Immature natural killer cell (primary cell): ENCODE results near the gene ABHD14A. TPM values are rescaled to one million over a fixed set of nuclear protein-coding genes. Genes with fewer than 3 reads are reported as not detected.

Source experiments
- DNase-seq, 3 donors: peaks; one replicate each; pipeline ENCODE4 v3.0.0; 2022; ENCODE audit warnings: mixed read lengths in 1 of 3
- H3K27ac Mint-ChIP-seq, 6 donors: one replicate each; pipeline ENCODE4 v1.8.0; 2020; ENCODE audit warnings: mixed read lengths in 6 of 6, mild to moderate bottlenecking in 5 of 6, inconsistent platforms in 4 of 6, moderate library complexity in 3 of 6
- H3K27me3 Mint-ChIP-seq, 3 donors: one replicate each; pipeline ENCODE4 v1.8.0; 2020 to 2021; ENCODE audit warnings: low read depth in 3 of 3, mild to moderate bottlenecking in 3 of 3, mixed read lengths in 3 of 3, moderate library complexity in 3 of 3, inconsistent platforms in 1 of 3
- H3K36me3 Mint-ChIP-seq, 3 donors: one replicate each; pipeline ENCODE4 v1.8.0; 2020; ENCODE audit warnings: mixed read lengths in 3 of 3, inconsistent platforms in 2 of 3, mild to moderate bottlenecking in 2 of 3
- H3K4me1 Mint-ChIP-seq, 2 donors: one replicate each; pipeline ENCODE4 v1.8.0; 2020; ENCODE audit warnings: inconsistent platforms in 2 of 2, mild to moderate bottlenecking in 2 of 2, mixed read lengths in 2 of 2, moderate library complexity in 1 of 2
- H3K4me3 Mint-ChIP-seq, 5 donors: one replicate each; pipeline ENCODE4 v1.8.0; 2020; ENCODE audit warnings: mild to moderate bottlenecking in 5 of 5, mixed read lengths in 5 of 5, inconsistent platforms in 3 of 5, moderate library complexity in 3 of 5
- H3K9me3 Mint-ChIP-seq, 6 donors: one replicate each; pipeline ENCODE4 v1.8.0; 2020; ENCODE audit warnings: mild to moderate bottlenecking in 6 of 6, mixed read lengths in 6 of 6, inconsistent platforms in 4 of 6, moderate library complexity in 3 of 6
- polyA plus RNA-seq, 3 donors: library from polyadenylated mRNA; unstranded; fragments of 300-500 nt; fragmentation: Illumina TruSeq; gene quantifications; one replicate each; pipeline ENCODE4 v1.2.3, GENCODE V29; 2021

ABHD14A gene
- polyA plus RNA-seq, 3 donors from 2014 or later, result 90.2 to 134 (median 97.6) TPM

DNA sequence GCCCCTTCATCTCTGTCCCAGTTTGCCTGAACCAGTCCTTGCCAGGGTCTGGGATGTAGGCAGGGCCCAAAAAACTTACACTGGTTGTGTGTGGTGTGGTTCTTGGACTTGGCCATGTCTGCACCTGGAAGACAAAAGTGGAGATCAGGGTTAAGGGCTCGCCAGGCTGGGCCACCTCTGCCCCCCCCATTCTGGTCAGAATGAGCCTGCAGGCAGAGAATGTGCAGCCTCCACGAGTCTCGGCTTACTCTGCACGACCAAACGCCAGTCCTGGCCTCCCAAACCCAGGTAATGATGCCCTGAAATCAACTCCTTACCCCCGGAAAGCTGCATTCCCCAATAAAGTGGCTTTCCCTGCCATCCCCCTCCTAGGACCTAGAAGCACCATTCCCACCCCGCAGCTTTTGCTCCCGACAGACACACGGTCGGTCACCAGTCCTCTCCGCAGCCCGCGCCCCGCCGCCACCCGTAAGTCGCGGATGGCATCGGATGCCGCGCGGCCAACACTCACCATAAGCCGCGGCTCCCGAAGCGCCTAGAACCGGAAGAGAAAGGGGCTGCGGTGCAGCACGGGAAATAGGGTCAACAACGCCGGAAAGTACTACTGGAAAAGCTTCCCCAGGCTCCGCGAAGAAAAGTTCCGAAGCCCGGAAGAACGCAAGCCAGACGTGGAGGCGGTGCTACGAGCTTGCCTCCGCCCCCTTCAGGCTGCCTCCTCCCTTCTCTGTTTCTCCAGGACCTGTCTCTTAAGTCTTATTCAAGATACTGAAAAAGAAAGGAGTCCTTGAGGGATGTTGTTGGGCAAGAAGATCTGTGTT, 20.7 kb downstream of the ABHD14A start, which contains the start of gene RPL29:
TSS of gene RPL29 (minus strand) at position 550 of the 818 bp plus-strand sequence. CDS start at position 116, 434 bp downstream.
- peaks cover 0 to 17% (median 0%) of the 10 kb centered on the region in 3 donors for H3K36me3 Mint-ChIP-seq
- DNase-seq, result peak; percentile 87 to 92 (median 91)
- H3K27me3 Mint-ChIP-seq, result peaks cover 3 to 4% (median 4%) of the 10 kb centered on the region in 3 donors
- H3K4me1 Mint-ChIP-seq, result peaks cover 38 to 39% of the 10 kb centered on the region in 2 donors
- H3K9me3 Mint-ChIP-seq, result no peaks in the 10 kb centered on the region
- peak within 1 kb of the TSS; percentile 96 to 100 (median 99) for H3K27ac Mint-ChIP-seq
- peak within 1 kb of the TSS; percentile 100 for H3K4me3 Mint-ChIP-seq

GRCh38 chr3:51997172-51997571, 22.3 kb downstream of the ABHD14A start:
- no peaks in the 10 kb centered on the region for H3K9me3 Mint-ChIP-seq
- DNase-seq, result no peak
- peak overlapping the region; percentile 48 to 60 (median 56) for H3K4me3 Mint-ChIP-seq
- H3K27me3 Mint-ChIP-seq, result peaks cover 3 to 5% (median 4%) of the 10 kb centered on the region in 3 donors
- peaks cover 0 to 17% (median 0%) of the 10 kb centered on the region in 3 donors for H3K36me3 Mint-ChIP-seq
- H3K4me1 Mint-ChIP-seq, result peaks cover 32 to 37% of the 10 kb centered on the region in 2 donors
- H3K27ac Mint-ChIP-seq, result peak overlapping the region in 4 of 6 donors; percentile 12 to 77 (median 64)

DNA sequence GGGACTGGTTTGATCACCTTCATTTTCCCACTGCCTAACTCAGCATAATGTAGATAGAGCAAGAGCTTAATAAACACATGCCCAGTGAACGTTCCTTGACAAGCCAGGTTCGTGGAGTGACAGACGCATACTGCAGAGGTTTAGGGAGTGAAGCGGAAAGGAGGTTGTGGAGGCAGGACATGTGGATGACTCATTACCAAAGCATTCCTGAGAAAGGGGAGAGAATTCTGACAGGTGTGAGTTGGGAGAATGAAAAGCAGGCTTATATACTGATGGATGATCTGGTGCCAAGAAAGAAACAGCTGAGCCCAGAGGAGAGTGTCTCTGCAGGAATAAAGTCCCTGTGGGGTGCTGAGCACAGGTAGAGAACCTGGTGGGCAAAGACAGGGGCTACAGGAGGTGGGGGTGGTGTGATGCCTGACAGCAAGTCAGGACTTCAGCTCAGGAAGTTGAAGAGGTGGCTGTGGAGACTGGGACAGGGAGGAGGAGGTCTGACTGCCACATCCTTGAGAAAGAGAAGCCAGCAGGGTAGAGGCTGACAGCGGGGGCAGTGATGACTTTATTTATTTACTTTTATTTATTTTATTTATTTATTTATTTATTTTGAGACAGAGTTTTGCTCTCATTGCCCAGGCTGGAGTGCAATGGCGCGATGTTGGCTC, 23.2 kb downstream of the ABHD14A start:
- H3K9me3 Mint-ChIP-seq, result no peaks in the 10 kb centered on the region
- H3K27me3 Mint-ChIP-seq, result peaks cover 3 to 5% (median 4%) of the 10 kb centered on the region in 3 donors
- H3K4me1 Mint-ChIP-seq, result peaks cover 25 to 36% of the 10 kb centered on the region in 2 donors
- peak overlapping the region in 1 of 6 donors; percentile 28 for H3K27ac Mint-ChIP-seq
- DNase-seq, result no peak
- peaks cover 0 to 14% (median 0%) of the 10 kb centered on the region in 3 donors for H3K36me3 Mint-ChIP-seq
- no peak overlapping the region for H3K4me3 Mint-ChIP-seq

DNA sequence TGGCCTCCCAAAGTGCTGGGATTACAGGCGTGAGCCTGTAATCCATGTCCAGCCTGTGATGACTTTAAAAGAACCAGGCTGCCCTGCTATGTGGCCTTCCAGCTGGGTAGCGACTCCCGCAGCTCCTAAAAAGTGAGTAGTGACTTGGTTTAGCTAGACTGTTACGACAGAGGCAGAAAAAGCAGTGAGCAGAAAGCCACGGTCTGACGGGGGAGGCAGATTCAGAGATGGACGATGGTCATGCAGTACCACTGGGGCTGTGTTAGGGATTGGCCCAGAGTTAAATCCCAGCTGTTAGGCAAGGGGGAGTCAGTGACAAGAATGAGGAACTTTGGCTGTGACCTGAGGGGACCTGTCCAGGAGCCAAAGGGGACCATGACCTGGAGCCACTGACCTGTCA, 23.9 kb downstream of the ABHD14A start:
- DNase-seq, result no peak
- H3K36me3 Mint-ChIP-seq, result peaks cover 0 to 9% (median 0%) of the 10 kb centered on the region in 3 donors
- H3K9me3 Mint-ChIP-seq, result no peaks in the 10 kb centered on the region
- H3K4me3 Mint-ChIP-seq, result no peak overlapping the region
- H3K4me1 Mint-ChIP-seq, result peaks cover 24 to 32% of the 10 kb centered on the region in 2 donors
- no peak overlapping the region for H3K27ac Mint-ChIP-seq
- H3K27me3 Mint-ChIP-seq, result peaks cover 3 to 5% (median 4%) of the 10 kb centered on the region in 3 donors

DNA sequence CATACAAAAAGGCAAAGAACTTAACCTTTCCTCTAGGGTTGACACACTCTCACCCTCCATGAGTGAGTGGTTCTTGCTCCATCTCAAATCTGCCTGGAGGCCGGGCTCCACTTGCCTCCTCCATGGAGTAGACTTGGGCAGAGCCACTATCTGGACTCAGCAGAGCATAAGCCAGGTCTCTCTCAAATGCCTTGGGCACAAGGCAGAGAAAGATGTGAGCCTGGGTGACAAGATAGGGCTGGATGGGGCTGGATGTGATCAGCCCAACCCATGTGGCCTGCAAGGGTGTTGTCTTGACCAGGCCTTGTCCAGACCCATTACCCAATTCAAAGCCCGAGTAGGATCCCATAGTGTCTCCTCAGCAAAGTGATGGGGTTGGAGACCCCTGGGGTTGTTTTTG, 25.0 kb downstream of the ABHD14A start:
- Mint-ChIP-seq H3K4me1 (peaks cover 13 to 22% of the 10 kb centered on the region in 2 donors), H3K36me3 (peaks cover 0 to 3% (median 0%) of the 10 kb centered on the region in 3 donors), H3K4me3 (no peak overlapping the region), H3K9me3 (no peaks in the 10 kb centered on the region), H3K27me3 (peaks cover 3 to 5% (median 5%) of the 10 kb centered on the region in 3 donors), H3K27ac (no peak overlapping the region)
- DNase-seq, result no peak

- Mint-ChIP-seq H3K27ac (no peak overlapping the region), H3K27me3 (peaks cover 1 to 5% (median 4%) of the 10 kb centered on the region in 3 donors), H3K4me3 (no peak overlapping the region)
Measured at GRCh38 chr3:52001443-52001974, 26.6 kb downstream of the ABHD14A start.

DNA sequence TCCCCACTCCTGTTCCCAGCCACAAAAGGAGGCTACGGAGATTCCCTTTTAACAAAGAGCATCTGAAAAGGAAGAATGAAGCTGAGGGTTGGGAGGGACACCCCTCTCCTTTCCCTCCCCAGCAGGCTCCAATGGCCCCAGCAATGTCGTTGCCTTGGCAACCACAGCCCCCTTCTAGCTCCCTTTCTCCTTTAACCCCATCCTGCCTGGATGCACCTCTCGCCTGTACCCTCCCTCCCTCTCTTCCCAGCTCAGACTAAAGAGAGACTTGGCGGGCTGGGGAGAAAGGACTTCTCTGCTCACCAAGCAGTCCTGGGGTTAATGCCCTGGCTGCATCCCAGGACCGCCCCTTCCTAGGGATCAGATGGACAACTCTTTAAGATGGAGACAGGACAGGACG, 27.9 kb downstream of the ABHD14A start:
- Mint-ChIP-seq H3K27ac (no peak overlapping the region), H3K9me3 (no peaks in the 10 kb centered on the region), H3K27me3 (peaks cover 1 to 5% (median 4%) of the 10 kb centered on the region in 3 donors), H3K4me3 (no peak overlapping the region), H3K36me3 (no peaks in the 10 kb centered on the region), H3K4me1 (peaks cover 0 to 5% of the 10 kb centered on the region in 2 donors)
- DNase-seq, result no peak

More at GRCh38 chr3:52001443-52001974, 26.6 kb downstream of the ABHD14A start:
- Mint-ChIP-seq H3K4me1 (peaks cover 0 to 11% of the 10 kb centered on the region in 2 donors), H3K36me3 (no peaks in the 10 kb centered on the region), H3K9me3 (no peaks in the 10 kb centered on the region)
- DNase-seq, result peak; percentile 83 to 86 (median 83)

DNA sequence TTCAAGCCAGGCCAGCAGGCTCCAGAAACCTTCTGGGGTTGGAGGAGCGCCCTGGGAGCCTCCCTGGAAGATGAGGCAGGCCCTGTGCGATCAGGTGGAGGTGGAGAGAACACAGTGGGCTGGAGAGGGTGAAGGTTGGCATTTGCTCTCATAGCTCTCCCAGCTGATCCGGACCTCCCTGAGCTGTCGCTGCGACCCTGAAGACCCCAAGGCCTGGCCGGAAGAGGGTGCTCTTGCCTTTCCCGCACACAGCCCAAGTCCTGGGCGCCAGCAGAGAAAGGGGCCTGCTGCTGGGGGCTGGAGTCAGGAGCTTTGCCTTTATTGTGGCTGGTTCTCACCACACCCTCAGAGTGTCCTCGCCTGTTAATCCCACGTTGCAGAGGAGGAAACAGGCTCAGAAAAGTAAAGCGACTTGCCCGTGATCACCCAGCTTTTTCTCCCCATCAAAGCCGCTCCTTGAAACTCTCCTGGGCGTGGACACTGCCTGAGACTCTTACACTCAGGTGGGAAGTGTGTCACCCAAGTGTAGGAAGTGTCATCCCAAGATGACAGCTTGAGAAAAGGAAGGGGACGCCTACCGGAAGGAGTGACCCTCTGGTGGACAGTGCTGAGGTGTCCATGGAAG, 29.4 kb downstream of the ABHD14A start:
- Mint-ChIP-seq H3K36me3 (no peaks in the 10 kb centered on the region), H3K4me1 (peaks cover 0 to 5% of the 10 kb centered on the region in 2 donors), H3K9me3 (no peaks in the 10 kb centered on the region), H3K27me3 (peaks cover 0 to 5% (median 2%) of the 10 kb centered on the region in 3 donors), H3K4me3 (no peak overlapping the region), H3K27ac (no peak overlapping the region)
- DNase-seq, result no peak

DNA sequence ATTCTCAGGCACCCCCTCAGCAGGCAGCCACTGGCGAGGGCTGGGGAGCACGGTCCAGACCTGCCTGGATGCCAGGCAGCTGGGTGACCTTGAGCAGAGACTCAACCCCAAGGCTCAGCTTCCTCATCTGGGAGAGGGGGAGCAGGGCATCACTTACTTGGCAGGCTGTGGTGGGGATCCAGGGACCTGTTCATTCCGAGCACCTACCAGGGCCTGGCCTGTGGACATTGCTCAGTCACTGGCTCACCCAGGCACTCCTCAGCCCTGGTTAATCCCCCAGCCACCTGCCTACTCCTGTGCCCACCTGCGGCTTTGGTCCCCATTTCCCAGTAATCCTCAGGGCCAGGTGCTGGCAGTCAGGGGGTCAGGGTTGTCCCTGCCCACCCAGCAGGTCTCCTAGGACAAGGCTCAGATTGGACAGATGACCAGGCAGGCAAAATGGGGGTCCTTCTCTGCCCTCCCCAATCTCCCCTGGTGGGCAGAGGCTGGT, 30.1 kb downstream of the ABHD14A start:
- Mint-ChIP-seq H3K27me3 (peaks cover 0 to 5% (median 2%) of the 10 kb centered on the region in 3 donors), H3K4me3 (no peak overlapping the region), H3K4me1 (peaks cover 0 to 5% of the 10 kb centered on the region in 2 donors), H3K36me3 (no peaks in the 10 kb centered on the region), H3K9me3 (no peaks in the 10 kb centered on the region), H3K27ac (no peak overlapping the region)
- DNase-seq, result no peak

GRCh38 chr3:52005571-52005986, 30.7 kb downstream of the ABHD14A start:
- no peak for DNase-seq
- H3K27me3 Mint-ChIP-seq, result peaks cover 0 to 5% (median 2%) of the 10 kb centered on the region in 3 donors
- H3K36me3 Mint-ChIP-seq, result no peaks in the 10 kb centered on the region
- peaks cover 0 to 3% of the 10 kb centered on the region in 2 donors for H3K4me1 Mint-ChIP-seq
- H3K9me3 Mint-ChIP-seq, result no peaks in the 10 kb centered on the region
- no peak overlapping the region for H3K4me3 Mint-ChIP-seq
- H3K27ac Mint-ChIP-seq, result no peak overlapping the region

GRCh38 chr3:52006017-52006819, 31.4 kb downstream of the ABHD14A start:
- Mint-ChIP-seq H3K4me3 (no peak overlapping the region), H3K4me1 (peaks cover 0 to 3% of the 10 kb centered on the region in 2 donors), H3K27ac (no peak overlapping the region), H3K36me3 (no peaks in the 10 kb centered on the region), H3K9me3 (no peaks in the 10 kb centered on the region), H3K27me3 (peaks cover 0 to 5% (median 3%) of the 10 kb centered on the region in 3 donors)
- no peak for DNase-seq

GRCh38 chr3:52006820-52007133, 31.9 kb downstream of the ABHD14A start:
- Mint-ChIP-seq H3K9me3 (no peaks in the 10 kb centered on the region), H3K4me3 (no peak overlapping the region), H3K36me3 (no peaks in the 10 kb centered on the region), H3K27ac (no peak overlapping the region), H3K27me3 (peaks cover 0 to 4% (median 3%) of the 10 kb centered on the region in 3 donors), H3K4me1 (no peaks in the 10 kb centered on the region)
- no peak for DNase-seq

GRCh38 chr3:52007291-52007690, 32.4 kb downstream of the ABHD14A start:
- Mint-ChIP-seq H3K9me3 (no peaks in the 10 kb centered on the region), H3K27ac (no peak overlapping the region), H3K36me3 (no peaks in the 10 kb centered on the region), H3K4me1 (peaks cover 0 to under 1% of the 10 kb centered on the region in 2 donors), H3K27me3 (peaks cover 0 to 4% (median 3%) of the 10 kb centered on the region in 3 donors), H3K4me3 (no peak overlapping the region)
- no peak for DNase-seq
